Adrenal gland (tissue), 12 donors: Measurements from ENCODE around the gene IDS. TPM values are rescaled to one million over a fixed set of nuclear protein-coding genes. Genes with fewer than 3 reads are reported as not detected.

ENCODE experiments used
- DNase-seq, 7 donors: peaks; one replicate each; pipeline ENCODE4 v3.0.0-alpha.2; 2019 to 2020
- H3K27ac ChIP-seq, 5 donors: fragments of 200-600 bp; sonication (generic) in 4 of 5; 1 replicate in 3 of 5; 2 replicates in 2 of 5; pipeline versions ENCODE4 v1.5.1 to v1.8.0; 2016 to 2020; ENCODE audit warnings: mild to moderate bottlenecking in 1 of 5
- H3K27me3 ChIP-seq: fragments of 200-600 bp; 2 replicates; pipeline ENCODE4 v1.8.0; 2021
- H3K36me3 ChIP-seq, 2 donors: fragments of 200-600 bp; replicated peaks in 1 of 2; 1 replicate in 1 of 2; 2 replicates in 1 of 2; pipeline versions ENCODE4 v1.5.1 to v1.8.0; 2018 to 2022
- H3K4me1 ChIP-seq, 2 donors: fragments of 200-600 bp; replicated peaks in 1 of 2; 1 replicate in 1 of 2; 2 replicates in 1 of 2; pipeline versions ENCODE4 v1.5.1 to v1.8.0; 2018 to 2021
- H3K4me3 ChIP-seq, 4 donors: fragments of 200-600 bp; sonication (generic) in 3 of 4; one replicate each; pipeline ENCODE4 v1.5.1; 2016 to 2018
- H3K9me3 ChIP-seq, 3 donors: fragments of 200-600 bp; sonication (generic) in 1 of 3; replicated peaks in 1 of 3; 1 replicate in 2 of 3; 2 replicates in 1 of 3; pipeline versions ENCODE4 v1.5.1 to v1.8.0; 2016 to 2021
- CTCF ChIP-seq, 6 experiments: fragments of 450-650 bp in 4 of 6; fragments of 200-600 bp in 2 of 6; sonication (generic) in 1 of 6; IDR thresholded peaks; 1 replicate in 5 of 6; 2 replicates in 1 of 6; pipeline versions ENCODE4 v1.5.1 to v1.8.0; 2016 to 2021; ENCODE audit warnings: antibody characterized with exemption in 6 of 6, mild to moderate bottlenecking in 2 of 6, moderate library complexity in 1 of 6
- POLR2A ChIP-seq, 2 donors: fragments of 450-650 bp; IDR thresholded peaks; one replicate each; pipeline ENCODE4 v1.6.1; 2017; ENCODE audit warnings: antibody characterized with exemption in 2 of 2, mild to moderate bottlenecking in 2 of 2, moderate library complexity in 1 of 2
- WGBS, 4 donors: extraction: QIAGEN DNeasy Blood & Tissue Kit in 2 of 4; methylation state at CpG; one replicate each; pipeline versions ENCODE4 v1.1.5 to v1.1.7; 2013 to 2017; 5-methylcytosine and 5-hydroxymethylcytosine counted together
- intact Hi-C, 2 donors: fragments of 100-400 bp; cut with DNase I; formaldehyde crosslinking; loops; one replicate each; pipeline versions ENCODE4 v1.14.1 to v1.15.0; 2022 to 2023
- polyA plus RNA-seq, 3 donors: library from polyadenylated mRNA; stranded (reverse); fragments of 200-250 nt in 2 of 3; fragments of 350-450 nt in 1 of 3; fragmentation: Illumina TruSeq in 1 of 3; extraction: RNeasy Lipid Tissue Mini Kit (QIAGEN cat#74804) in 1 of 3; gene quantifications; one replicate each; pipeline ENCODE4 v1.2.3, GENCODE V29; 2013 to 2014
- total RNA-seq, 9 donors: library from RNA; depleted of rRNA in 4 of 9; stranded (reverse); fragments of >200 nt in 4 of 9; fragments of 120-200 nt in 1 of 9; fragmentation: NEBNext Ultra II Directional in 1 of 9; extraction: Animal tissue kit (Norgen Biotek cat#: 25700) in 1 of 9; gene quantifications; one replicate each; pipeline versions ENCODE4 v1.1.0 to v1.2.4, GENCODE V29; 2013 to 2023
- donor health status: healthy with polysubstance abuse.
- donor health status: Bipolar disorder and iron deficiency.
- donor health status: DM: yes; HTN: yes; CAD: no.
- donor health status: DM: no; HTN: no; CAD: no.
- donor health status: DM: no; HTN: no; CAD: no.
- donor health status: DM: yes; HTN: yes; CAD: no.

IDS gene
- total and polyA plus RNA-seq, 12 donors, result 19.5 to 87.6 (median 50.2) TPM

GRCh38 chrX:149473966-149474365 lies 31.1 kb downstream of the IDS start:
- no peaks in the 10 kb centered on the region for H3K36me3 ChIP-seq
- WGBS, 4 donors, result 13 to 67% (median 52%) methylated on average over 1 of the region's 1 CpG
- no peak for DNase-seq
- H3K4me3 ChIP-seq, result no peak overlapping the region
- H3K27ac ChIP-seq, result no peak overlapping the region
- no peaks in the 10 kb centered on the region for H3K9me3 ChIP-seq
- intact Hi-C loops, result no loop called here
- TF ChIP-seq CTCF (IDR thresholded peaks at IDR 0.05) (no peak), POLR2A (IDR thresholded peaks at IDR 0.05) (no peak)
- no peaks in the 10 kb centered on the region for H3K4me1 ChIP-seq
- peaks cover 5% of the 10 kb centered on the region for H3K27me3 ChIP-seq

- no peaks in the 10 kb centered on the region for H3K9me3 ChIP-seq
- intact Hi-C loops, result no loop called here
- no peak overlapping the region for H3K27ac ChIP-seq
- no peak for DNase-seq
- TF ChIP-seq POLR2A (IDR thresholded peaks at IDR 0.05) (no peak), CTCF (IDR thresholded peaks at IDR 0.05) (no peak)
- H3K4me3 ChIP-seq, result no peak overlapping the region
- H3K4me1 ChIP-seq, result no peaks in the 10 kb centered on the region
- 74 to 91% (median 80%) methylated on average over 1 of the region's 1 CpG for WGBS, 4 donors
- H3K27me3 ChIP-seq, result peaks cover 5% of the 10 kb centered on the region
- H3K36me3 ChIP-seq, result no peaks in the 10 kb centered on the region
Measured at GRCh38 chrX:149473092-149473491, 32.0 kb downstream of the IDS start.

GRCh38 chrX:149472625-149473024 lies 32.5 kb downstream of the IDS start:
- intact Hi-C loops, result no loop called here

GRCh38 chrX:149471397-149471796 lies 33.7 kb downstream of the IDS start:
- TF ChIP-seq POLR2A (IDR thresholded peaks at IDR 0.05) (no peak), CTCF (IDR thresholded peaks at IDR 0.05) (no peak)
- Histone ChIP-seq H3K4me1 (no peaks in the 10 kb centered on the region), H3K9me3 (no peaks in the 10 kb centered on the region), H3K4me3 (no peak overlapping the region), H3K36me3 (no peaks in the 10 kb centered on the region), H3K27ac (no peak overlapping the region), H3K27me3 (peaks cover 5% of the 10 kb centered on the region)
- WGBS, 4 donors, result 65 to 79% (median 76%) methylated on average over 8 of the region's 8 CpGs
- DNase-seq, result no peak
- intact Hi-C loops, result no loop called here

More at GRCh38 chrX:149472625-149473024, 32.5 kb downstream of the IDS start:
- H3K9me3 ChIP-seq, result no peaks in the 10 kb centered on the region
- no peaks in the 10 kb centered on the region for H3K4me1 ChIP-seq
- no peaks in the 10 kb centered on the region for H3K36me3 ChIP-seq
- no peak overlapping the region for H3K4me3 ChIP-seq
- TF ChIP-seq POLR2A (IDR thresholded peaks at IDR 0.05) (no peak), CTCF (IDR thresholded peaks at IDR 0.05) (no peak)
- peaks cover 5% of the 10 kb centered on the region for H3K27me3 ChIP-seq
- no peak for DNase-seq
- H3K27ac ChIP-seq, result no peak overlapping the region
